Measurements from ENCODE around the gene POLR3A.

Gene POLR3A

GRCh38 chr10:78039743-78040142 is 10.4 kb upstream of the POLR3A start:
- DNase-seq (ENCODE audit: insufficient read length, low spot score) (no peak), FAIRE-seq (no peak)
- TF ChIP-seq, protein P1, sequence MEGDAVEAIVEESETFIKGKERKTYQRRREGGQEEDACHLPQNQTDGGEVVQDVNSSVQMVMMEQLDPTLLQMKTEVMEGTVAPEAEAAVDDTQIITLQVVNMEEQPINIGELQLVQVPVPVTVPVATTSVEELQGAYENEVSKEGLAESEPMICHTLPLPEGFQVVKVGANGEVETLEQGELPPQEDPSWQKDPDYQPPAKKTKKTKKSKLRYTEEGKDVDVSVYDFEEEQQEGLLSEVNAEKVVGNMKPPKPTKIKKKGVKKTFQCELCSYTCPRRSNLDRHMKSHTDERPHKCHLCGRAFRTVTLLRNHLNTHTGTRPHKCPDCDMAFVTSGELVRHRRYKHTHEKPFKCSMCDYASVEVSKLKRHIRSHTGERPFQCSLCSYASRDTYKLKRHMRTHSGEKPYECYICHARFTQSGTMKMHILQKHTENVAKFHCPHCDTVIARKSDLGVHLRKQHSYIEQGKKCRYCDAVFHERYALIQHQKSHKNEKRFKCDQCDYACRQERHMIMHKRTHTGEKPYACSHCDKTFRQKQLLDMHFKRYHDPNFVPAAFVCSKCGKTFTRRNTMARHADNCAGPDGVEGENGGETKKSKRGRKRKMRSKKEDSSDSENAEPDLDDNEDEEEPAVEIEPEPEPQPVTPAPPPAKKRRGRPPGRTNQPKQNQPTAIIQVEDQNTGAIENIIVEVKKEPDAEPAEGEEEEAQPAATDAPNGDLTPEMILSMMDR (IDR thresholded peaks at IDR 0.05; ENCODE audit: insufficient read depth, missing control alignments) = no peak

- no peak for DNase-seq (ENCODE audit: insufficient read length, low spot score)
- FAIRE-seq = no peak
- TF ChIP-seq, protein P1 (IDR thresholded peaks at IDR 0.05; ENCODE audit: insufficient read depth, missing control alignments) = no peak
Observed at GRCh38 chr10:78038791-78039547, 9.7 kb upstream of the POLR3A start.

- TF ChIP-seq, protein P1 (IDR thresholded peaks at IDR 0.05; ENCODE audit: insufficient read depth, missing control alignments) = no peak
- no peak for FAIRE-seq
- no peak for DNase-seq (ENCODE audit: insufficient read length, low spot score)
Observed at GRCh38 chr10:78038105-78038504, 8.8 kb upstream of the POLR3A start.

GRCh38 chr10:78035933-78036583 is 6.7 kb upstream of the POLR3A start:
- DNase-seq (ENCODE audit: insufficient read length, low spot score) (no peak), FAIRE-seq (no peak)
- TF ChIP-seq, protein P1 (IDR thresholded peaks at IDR 0.05; ENCODE audit: insufficient read depth, missing control alignments) = no peak

DNA sequence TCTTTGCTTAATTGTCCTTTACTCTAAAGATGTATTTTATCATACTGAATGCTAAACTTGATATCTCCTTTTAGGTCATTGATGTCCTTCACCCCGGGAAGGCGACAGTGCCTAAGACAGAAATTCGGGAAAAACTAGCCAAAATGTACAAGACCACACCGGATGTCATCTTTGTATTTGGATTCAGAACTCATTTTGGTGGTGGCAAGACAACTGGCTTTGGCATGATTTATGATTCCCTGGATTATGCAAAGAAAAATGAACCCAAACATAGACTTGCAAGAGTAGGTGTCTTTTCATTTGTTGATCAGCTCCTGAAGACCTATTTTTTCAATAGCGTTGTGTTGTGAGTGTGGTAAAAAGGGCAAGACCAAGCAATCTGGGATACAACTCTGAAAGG is 6.1 kb upstream of the POLR3A start:
- FAIRE-seq = no peak
- TF ChIP-seq, protein P1 (IDR thresholded peaks at IDR 0.05; ENCODE audit: insufficient read depth, missing control alignments) = no peak
- DNase-seq (ENCODE audit: insufficient read length, low spot score) = no peak

- DNase-seq (ENCODE audit: insufficient read length, low spot score) = no peak
- TF ChIP-seq, protein P1 (IDR thresholded peaks at IDR 0.05; ENCODE audit: insufficient read depth, missing control alignments) = no peak
- FAIRE-seq = no peak
Observed at GRCh38 chr10:78035025-78035424, 5.7 kb upstream of the POLR3A start.
